ENCODE data around the gene CFTR.
A peak's percentile ranks its signal among the peaks of the same experiment; 100 is the strongest.

Gene CFTR

DNA sequence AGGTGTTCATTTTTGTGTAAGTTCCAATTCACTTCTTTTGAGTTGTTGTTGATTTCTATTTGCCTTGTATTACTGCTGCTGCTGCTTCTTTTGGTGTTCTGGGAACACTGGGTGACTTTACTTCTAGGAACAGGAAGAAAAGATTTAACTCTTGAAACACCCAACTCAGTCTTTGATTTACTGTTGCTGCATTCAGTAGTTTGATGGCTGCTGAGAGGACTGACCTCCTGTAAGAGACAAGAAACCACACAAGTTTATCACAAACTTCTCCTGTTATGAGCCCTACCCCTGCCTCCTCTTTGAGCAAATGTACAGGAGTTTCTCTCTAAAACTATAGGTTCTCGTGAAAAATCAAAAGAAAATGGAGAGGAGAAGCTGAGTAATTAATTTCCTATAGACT is 231.7 kb downstream of the CFTR start:
- no peak for DNase-seq
- intact Hi-C loops (cut with DNase I) = loop anchor here (10.0 kb wide), 1 partner anchor 247 kb away; no protein-coding TSS in a partner anchor

GRCh38 chr7:117715784-117716445 is 236.1 kb downstream of the CFTR start:
- intact Hi-C loops (cut with DNase I) = loop anchor here (10.0 kb wide), 1 partner anchor 251 kb away; no protein-coding TSS in a partner anchor
- DNase-seq = peak in 27 of 42 donors; percentile 31 to 85 (median 62)

DNA sequence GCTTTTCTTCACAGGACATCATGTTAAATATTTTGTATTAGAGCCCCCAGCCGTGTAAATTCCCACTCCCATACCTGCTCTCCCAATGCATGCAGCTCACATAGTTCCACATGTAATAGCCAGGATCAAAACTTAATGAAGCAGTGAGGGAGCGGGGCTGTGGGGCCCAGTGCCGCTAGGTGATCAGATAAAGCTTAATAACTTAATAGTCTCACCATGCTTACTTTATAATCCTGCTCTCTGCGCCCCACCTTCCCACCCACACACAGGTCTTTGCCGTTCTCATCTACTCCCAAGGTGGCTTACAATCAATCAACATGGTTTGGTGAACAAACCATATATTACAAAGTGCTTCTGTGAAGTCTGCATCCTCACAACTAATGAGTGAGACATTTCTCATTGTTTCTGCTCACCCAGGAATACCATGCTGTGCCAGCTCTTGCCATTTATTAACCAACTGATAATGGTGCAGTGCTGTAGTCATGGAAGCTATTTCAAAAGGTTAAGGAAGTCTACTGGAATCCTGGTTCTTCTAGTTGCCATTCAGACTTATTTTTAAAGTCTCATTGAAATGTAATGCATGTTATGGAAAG is 237.0 kb downstream of the CFTR start:
- DNase-seq = no peak
- intact Hi-C loops (cut with DNase I) = loop anchor here (10.0 kb wide), 1 partner anchor 252 kb away; no protein-coding TSS in a partner anchor

DNA sequence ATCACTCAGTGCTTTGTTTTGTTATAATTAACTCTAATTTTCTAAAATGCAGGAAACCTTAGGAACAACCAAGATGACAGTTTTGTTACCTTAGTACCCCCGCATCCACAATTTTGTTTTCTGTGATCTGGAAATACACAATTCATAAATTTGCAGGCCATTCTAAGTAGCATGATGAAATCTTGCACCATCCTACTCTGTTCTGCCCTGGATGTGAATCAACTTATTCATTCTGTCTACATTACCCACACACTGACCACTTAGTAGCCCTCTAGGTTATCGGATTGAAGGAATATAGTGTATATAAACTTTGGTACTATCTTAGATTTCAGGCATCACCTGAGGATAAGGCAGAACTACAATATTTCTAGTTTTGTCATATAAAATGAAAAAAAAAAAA is 237.5 kb downstream of the CFTR start:
- intact Hi-C loops (cut with DNase I) = loop anchor here (10.0 kb wide), 1 partner anchor 253 kb away; no protein-coding TSS in a partner anchor
- DNase-seq = no peak
